ENCODE results near the gene VASH2.

The VASH2 gene

GRCh38 chr1:212959266-212960220 lies 9.2 kb downstream of the VASH2 start:
- no peak for TF ChIP-seq ZC3H10 (CRISPR knock-in tag; IDR thresholded peaks at IDR 0.05)
- TF ChIP-seq ARNTL (CRISPR knock-in tag; IDR thresholded peaks at IDR 0.05; ENCODE audit: borderline replicate concordance, low read depth): no peak
- no peak for TF ChIP-seq ZNF565 (CRISPR knock-in tag; conservative IDR thresholded peaks at IDR 0.05; ENCODE audit: low read depth)
- no peak for ATAC-seq

GRCh38 chr1:212960932-212961331 lies 10.6 kb downstream of the VASH2 start:
- ATAC-seq: no peak
- TF ChIP-seq ZNF8 (CRISPR knock-in tag; IDR thresholded peaks at IDR 0.05) (no peak), ESRRG (CRISPR knock-in tag; IDR thresholded peaks at IDR 0.05) (no peak), BACH2 (CRISPR knock-in tag; IDR thresholded peaks at IDR 0.05; ENCODE audit: borderline replicate concordance) (no peak), TSHZ2 (CRISPR knock-in tag; IDR thresholded peaks at IDR 0.05) (no peak), CREB5 (CRISPR knock-in tag; IDR thresholded peaks at IDR 0.05; ENCODE audit: low read depth) (no peak), CSDC2 (CRISPR knock-in tag; IDR thresholded peaks at IDR 0.05) (no peak), CSRNP3 (CRISPR knock-in tag; IDR thresholded peaks at IDR 0.05) (no peak), GLIS3 (CRISPR knock-in tag; IDR thresholded peaks at IDR 0.05) (no peak)

- ATAC-seq: no peak
- no peak for TF ChIP-seq RARB (CRISPR knock-in tag; IDR thresholded peaks at IDR 0.05)
- no peak for TF ChIP-seq SNAI2 (CRISPR knock-in tag; IDR thresholded peaks at IDR 0.05)
- TF ChIP-seq BACH2 (CRISPR knock-in tag; IDR thresholded peaks at IDR 0.05; ENCODE audit: borderline replicate concordance): no peak
- no peak for TF ChIP-seq CREB5 (CRISPR knock-in tag; IDR thresholded peaks at IDR 0.05; ENCODE audit: low read depth)
- no peak for TF ChIP-seq POU6F1 (CRISPR knock-in tag; IDR thresholded peaks at IDR 0.05; ENCODE audit: borderline replicate concordance, low read depth)
- TF ChIP-seq PATZ1 (CRISPR knock-in tag; IDR thresholded peaks at IDR 0.05; ENCODE audit: borderline replicate concordance): no peak
- no peak for TF ChIP-seq ZFP30 (CRISPR knock-in tag; IDR thresholded peaks at IDR 0.05)
- no peak for TF ChIP-seq CSDC2 (CRISPR knock-in tag; IDR thresholded peaks at IDR 0.05)
- no peak for TF ChIP-seq ZNF8 (CRISPR knock-in tag; IDR thresholded peaks at IDR 0.05)
- TF ChIP-seq TOX (CRISPR knock-in tag; IDR thresholded peaks at IDR 0.05; ENCODE audit: borderline replicate concordance): no peak
- no peak for TF ChIP-seq ISL1 (CRISPR knock-in tag; IDR thresholded peaks at IDR 0.05)
- no peak for TF ChIP-seq TSHZ2 (CRISPR knock-in tag; IDR thresholded peaks at IDR 0.05)
- no peak for TF ChIP-seq TCF4 (CRISPR knock-in tag; IDR thresholded peaks at IDR 0.05; ENCODE audit: borderline replicate concordance)
- no peak for TF ChIP-seq ZC3H10 (CRISPR knock-in tag; IDR thresholded peaks at IDR 0.05)
- no peak for TF ChIP-seq ZFP3 (CRISPR knock-in tag; IDR thresholded peaks at IDR 0.05)
- no peak for TF ChIP-seq ESRRG (CRISPR knock-in tag; IDR thresholded peaks at IDR 0.05)
- no peak for TF ChIP-seq CSRNP3 (CRISPR knock-in tag; IDR thresholded peaks at IDR 0.05)
These were observed 12.2 kb downstream of the VASH2 start for GRCh38 chr1:212962509-212962908.

Data from SK-N-SH treated with all-trans-retinoic acid at 6 μM for 48 hours (cell line).